ENCODE data around the gene DIABLO.

The DIABLO gene

DNA sequence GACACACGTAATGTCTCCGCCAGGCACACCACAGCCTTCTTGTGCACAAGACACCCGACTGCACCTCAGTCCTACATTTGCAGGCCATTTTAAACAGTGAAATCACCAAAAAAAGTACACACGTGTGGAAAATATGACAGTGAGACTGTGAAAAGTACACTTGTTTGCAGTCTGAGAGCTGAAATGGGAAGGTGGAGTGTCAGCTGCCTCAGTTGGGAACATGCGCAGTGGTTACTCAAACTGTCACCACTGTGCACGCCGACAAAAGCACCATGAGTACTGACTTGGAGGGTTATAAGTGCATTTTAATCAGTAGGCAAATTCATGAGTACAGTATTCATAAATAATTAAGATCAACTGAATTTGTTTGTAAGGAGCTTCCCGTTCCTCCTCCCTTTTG is 24.7 kb upstream of the DIABLO start:
- H3K27me3 ChIP-seq (replicated peaks; ENCODE audit: insufficient read depth, low read length): no peaks in the 10 kb centered on the region
- no peaks in the 10 kb centered on the region for H3K4me1 ChIP-seq (ENCODE audit: low read length)
- no peak overlapping the region for H3K4me2 ChIP-seq (ENCODE audit: low read depth, low read length)
- no peaks in the 10 kb centered on the region for H3F3A ChIP-seq (ENCODE audit: insufficient read depth, low read length)
- no peak overlapping the region for H3K4me3 ChIP-seq (ENCODE audit: low read length)
- no peaks in the 10 kb centered on the region for H3K36me3 ChIP-seq (replicated peaks; ENCODE audit: insufficient read depth, low read length)
- no peak overlapping the region for H2AFZ ChIP-seq (ENCODE audit: low read length)
- no peaks in the 10 kb centered on the region for H3K9me3 ChIP-seq (replicated peaks; ENCODE audit: insufficient read depth, low read length)
- no peak overlapping the region for H3K9ac ChIP-seq (ENCODE audit: low read length)
- DNase-seq: no peak
- no peak overlapping the region for H3K27ac ChIP-seq (ENCODE audit: low read length)
- no peaks in the 10 kb centered on the region for H3K9me2 ChIP-seq (replicated peaks; ENCODE audit: insufficient read depth, low read length)
- TF ChIP-seq EZH2phosphoT487 (IDR thresholded peaks at IDR 0.05; ENCODE audit: low read length): no peak
- no peak for TF ChIP-seq EZH2 (optimal IDR thresholded peaks at IDR 0.05; ENCODE audit: low read depth, low read length)
- H3K79me2 ChIP-seq (ENCODE audit: low read length): no peaks in the 10 kb centered on the region
- H4K20me1 ChIP-seq (ENCODE audit: insufficient read depth, low read length): no peaks in the 10 kb centered on the region

DNA sequence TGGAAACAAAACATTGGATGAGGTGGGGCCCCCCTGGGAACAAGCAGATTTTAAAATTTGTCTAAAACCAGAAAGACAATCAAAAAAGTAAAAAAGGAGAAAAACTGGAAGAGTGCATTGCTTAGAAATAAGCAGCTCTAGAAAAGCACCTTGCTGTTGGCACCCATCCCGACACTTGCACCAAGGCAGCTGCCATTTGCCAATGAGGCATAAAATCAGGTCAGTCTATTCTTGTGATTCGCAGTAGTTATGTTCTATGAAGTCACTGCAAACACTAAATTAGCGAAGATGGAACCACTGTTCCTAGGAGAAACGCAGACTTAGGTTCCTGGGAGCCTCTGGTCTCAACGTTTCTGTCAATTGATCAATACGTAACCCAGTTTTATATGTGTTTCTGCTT is 24.2 kb upstream of the DIABLO start:
- no peaks in the 10 kb centered on the region for H4K20me1 ChIP-seq (ENCODE audit: insufficient read depth, low read length)
- H3K27ac ChIP-seq (ENCODE audit: low read length): no peak overlapping the region
- H3K27me3 ChIP-seq (replicated peaks; ENCODE audit: insufficient read depth, low read length): no peaks in the 10 kb centered on the region
- no peaks in the 10 kb centered on the region for H3K9me3 ChIP-seq (replicated peaks; ENCODE audit: insufficient read depth, low read length)
- no peak for DNase-seq
- H3K4me3 ChIP-seq (ENCODE audit: low read length): no peak overlapping the region
- H3K9ac ChIP-seq (ENCODE audit: low read length): no peak overlapping the region
- no peaks in the 10 kb centered on the region for H3F3A ChIP-seq (ENCODE audit: insufficient read depth, low read length)
- no peaks in the 10 kb centered on the region for H3K9me2 ChIP-seq (replicated peaks; ENCODE audit: insufficient read depth, low read length)
- H3K4me2 ChIP-seq (ENCODE audit: low read depth, low read length): no peak overlapping the region
- H2AFZ ChIP-seq (ENCODE audit: low read length): no peak overlapping the region
- H3K79me2 ChIP-seq (ENCODE audit: low read length): no peaks in the 10 kb centered on the region
- TF ChIP-seq, protein P1, sequence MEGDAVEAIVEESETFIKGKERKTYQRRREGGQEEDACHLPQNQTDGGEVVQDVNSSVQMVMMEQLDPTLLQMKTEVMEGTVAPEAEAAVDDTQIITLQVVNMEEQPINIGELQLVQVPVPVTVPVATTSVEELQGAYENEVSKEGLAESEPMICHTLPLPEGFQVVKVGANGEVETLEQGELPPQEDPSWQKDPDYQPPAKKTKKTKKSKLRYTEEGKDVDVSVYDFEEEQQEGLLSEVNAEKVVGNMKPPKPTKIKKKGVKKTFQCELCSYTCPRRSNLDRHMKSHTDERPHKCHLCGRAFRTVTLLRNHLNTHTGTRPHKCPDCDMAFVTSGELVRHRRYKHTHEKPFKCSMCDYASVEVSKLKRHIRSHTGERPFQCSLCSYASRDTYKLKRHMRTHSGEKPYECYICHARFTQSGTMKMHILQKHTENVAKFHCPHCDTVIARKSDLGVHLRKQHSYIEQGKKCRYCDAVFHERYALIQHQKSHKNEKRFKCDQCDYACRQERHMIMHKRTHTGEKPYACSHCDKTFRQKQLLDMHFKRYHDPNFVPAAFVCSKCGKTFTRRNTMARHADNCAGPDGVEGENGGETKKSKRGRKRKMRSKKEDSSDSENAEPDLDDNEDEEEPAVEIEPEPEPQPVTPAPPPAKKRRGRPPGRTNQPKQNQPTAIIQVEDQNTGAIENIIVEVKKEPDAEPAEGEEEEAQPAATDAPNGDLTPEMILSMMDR (IDR thresholded peaks at IDR 0.05; ENCODE audit: low read length): no peak
- TF ChIP-seq EZH2phosphoT487 (IDR thresholded peaks at IDR 0.05; ENCODE audit: low read length) (no peak), EZH2 (optimal IDR thresholded peaks at IDR 0.05; ENCODE audit: low read depth, low read length) (no peak)
- no peaks in the 10 kb centered on the region for H3K36me3 ChIP-seq (replicated peaks; ENCODE audit: insufficient read depth, low read length)
- H3K4me1 ChIP-seq (ENCODE audit: low read length): no peaks in the 10 kb centered on the region

DNA sequence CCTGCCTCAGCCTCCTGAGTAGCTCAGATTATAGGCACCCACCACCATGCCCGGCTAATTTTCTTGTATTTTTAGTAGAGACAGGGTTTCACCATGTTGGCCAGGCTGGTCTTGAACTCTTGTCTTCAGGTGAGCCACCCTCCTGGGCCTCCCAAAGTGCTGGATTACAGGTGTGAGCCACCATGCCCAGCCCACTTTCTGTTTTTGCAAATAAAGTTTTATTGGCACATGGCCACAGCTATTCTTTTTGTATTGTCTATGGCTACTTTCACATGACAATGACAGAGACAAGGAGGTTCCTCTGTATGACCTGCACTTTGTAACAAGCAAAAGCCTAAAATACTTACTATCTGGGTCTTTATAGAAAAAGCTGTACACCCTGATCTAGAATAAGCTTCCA is 19.7 kb upstream of the DIABLO start:
- DNase-seq: no peak
- Histone ChIP-seq H3K4me2 (ENCODE audit: low read depth, low read length) (no peak overlapping the region), H3K4me3 (ENCODE audit: low read length) (no peak overlapping the region)

More for the DNA sequence above, 19.7 kb upstream of the DIABLO start:
- Histone ChIP-seq H3K9ac (ENCODE audit: low read length) (no peak overlapping the region), H3K27me3 (replicated peaks; ENCODE audit: insufficient read depth, low read length) (no peaks in the 10 kb centered on the region), H3K9me3 (replicated peaks; ENCODE audit: insufficient read depth, low read length) (no peaks in the 10 kb centered on the region), H4K20me1 (ENCODE audit: insufficient read depth, low read length) (no peaks in the 10 kb centered on the region), H3K79me2 (ENCODE audit: low read length) (no peaks in the 10 kb centered on the region), H3K9me2 (replicated peaks; ENCODE audit: insufficient read depth, low read length) (no peaks in the 10 kb centered on the region), H2AFZ (ENCODE audit: low read length) (no peak overlapping the region), H3K36me3 (replicated peaks; ENCODE audit: insufficient read depth, low read length) (no peaks in the 10 kb centered on the region), H3F3A (ENCODE audit: insufficient read depth, low read length) (no peaks in the 10 kb centered on the region), H3K4me1 (ENCODE audit: low read length) (no peaks in the 10 kb centered on the region), H3K27ac (ENCODE audit: low read length) (no peak overlapping the region)
- TF ChIP-seq EZH2phosphoT487 (IDR thresholded peaks at IDR 0.05; ENCODE audit: low read length) (no peak), EZH2 (optimal IDR thresholded peaks at IDR 0.05; ENCODE audit: low read depth, low read length) (no peak)
- TF ChIP-seq, protein P1 (IDR thresholded peaks at IDR 0.05; ENCODE audit: low read length): no peak

Measured in MM.1S (cell line).